ENCODE results near the gene THADA.

DNA sequence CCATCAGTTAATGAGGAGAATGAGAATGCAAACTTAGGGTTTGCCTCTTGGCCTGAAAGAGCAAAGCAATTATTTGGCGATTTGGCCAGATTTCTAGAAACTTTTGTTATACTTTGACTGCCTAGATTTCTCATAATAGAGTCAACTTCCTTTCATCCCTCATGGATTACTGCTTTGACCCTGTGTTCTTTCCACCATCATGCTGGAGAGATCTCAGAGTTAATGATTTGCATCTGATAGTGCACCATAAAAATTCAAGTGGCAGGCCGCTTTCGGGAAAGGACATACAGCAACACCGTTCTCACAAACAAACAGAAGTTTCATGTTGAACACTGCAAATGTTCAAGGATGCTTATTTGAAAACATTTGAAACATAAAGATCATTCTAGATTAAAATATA, 225.7 kb downstream of the THADA start:
- TF ChIP-seq CTCF (IDR thresholded peaks at IDR 0.05; ENCODE audit: poor library complexity) (no peak), EZH2phosphoT487 (IDR thresholded peaks at IDR 0.05; ENCODE audit: low read depth, severe bottlenecking, unreplicated experiment) (no peak), EZH2 (IDR thresholded peaks at IDR 0.05; ENCODE audit: borderline replicate concordance) (no peak)

Measured in hepatocyte (in vitro differentiated cells).